Smooth muscle cell (in vitro differentiated cells): ENCODE results near the gene CACNG1. TPM values are rescaled to one million over a fixed set of nuclear protein-coding genes. Genes with fewer than 3 reads are reported as not detected.

Experiments used
- DNase-seq: peaks from one replicate; lab custom pipeline; 2025; ENCODE audit not compliant: unreplicated experiment; lab: John Stamatoyannopoulos, UW
- H2AFZ ChIP-seq: fragments of 200-600 bp; sonication (generic); 2 replicates; pipeline ENCODE4 v1.6.0; 2016; ENCODE audit warnings: antibody characterized with exemption, low read depth, mild to moderate bottlenecking
- H3F3A ChIP-seq: fragments of 200-600 bp; sonication (generic); 2 replicates; pipeline ENCODE4 v1.6.0; 2017; ENCODE audit warnings: antibody characterized with exemption, low read depth
- H3K27ac ChIP-seq: fragments of 200-600 bp; sonication (generic); 2 replicates; pipeline ENCODE4 v1.5.1; 2016; ENCODE audit warnings: low read depth, mild to moderate bottlenecking
- H3K27me3 ChIP-seq: fragments of 200-600 bp; sonication (generic); 2 replicates; pipeline ENCODE4 v1.6.1; 2016; ENCODE audit warnings: low read depth, mild to moderate bottlenecking
- H3K36me3 ChIP-seq: fragments of 200-600 bp; sonication (generic); 2 replicates; pipeline ENCODE4 v1.5.1; 2016; ENCODE audit warnings: low read depth
- H3K4me1 ChIP-seq: fragments of 200-600 bp; sonication (generic); 2 replicates; pipeline ENCODE4 v1.5.1; 2016; ENCODE audit warnings: low read depth
- H3K4me2 ChIP-seq: fragments of 200-600 bp; sonication (generic); 2 replicates; pipeline ENCODE4 v1.6.0; 2016; ENCODE audit warnings: mild to moderate bottlenecking
- H3K4me3 ChIP-seq: fragments of 200-600 bp; sonication (generic); 2 replicates; pipeline ENCODE4 v1.5.1; 2016; ENCODE audit warnings: mild to moderate bottlenecking
- H3K79me2 ChIP-seq: fragments of 200-600 bp; sonication (generic); 2 replicates; pipeline ENCODE4 v1.6.0; 2016; ENCODE audit warnings: low read depth, mild to moderate bottlenecking
- H3K9ac ChIP-seq: fragments of 200-600 bp; sonication (generic); 2 replicates; pipeline ENCODE4 v1.6.0; 2016; ENCODE audit warnings: low read depth
- H3K9me3 ChIP-seq: fragments of 200-600 bp; sonication (generic); replicated peaks from 2 replicates; pipeline ENCODE4 v1.5.1; 2016; ENCODE audit warnings: low read depth
- H4K20me1 ChIP-seq: fragments of 200-600 bp; sonication (generic); 2 replicates; pipeline ENCODE4 v1.6.0; 2016; ENCODE audit warnings: low read depth
- WGBS: methylation state at CpG from one replicate; pipeline ENCODE4 v1.1.7; 2016; ENCODE audit warnings: low lambda C conversion rate; 5-methylcytosine and 5-hydroxymethylcytosine counted together
- polyA plus RNA-seq: library from polyadenylated mRNA; unstranded; fragments of >200 nt; fragmentation: Nextera tagmentation; extraction: Ambion mirVana; gene quantifications from 2 replicates; pipeline ENCODE4 v1.2.1, GENCODE V29; 2016
- total RNA-seq: library from RNA; depleted of rRNA; stranded (reverse); fragments of >200 nt; gene quantifications from 2 replicates; pipeline ENCODE4 v1.2.3, GENCODE V29; 2014
- TF ChIP-seq, protein P1 (sequence below): fragments of 200-600 bp; sonication (generic); IDR thresholded peaks from 2 replicates; pipeline ENCODE4 v1.5.1; 2017; ENCODE audit warnings: borderline replicate concordance, mild to moderate bottlenecking, antibody characterized with exemption; ENCODE audit not compliant: insufficient read depth, poor library complexity, severe bottlenecking

The CACNG1 gene
- total and polyA plus RNA-seq, 2 experiments from 2014 or later, result not detected

DNA sequence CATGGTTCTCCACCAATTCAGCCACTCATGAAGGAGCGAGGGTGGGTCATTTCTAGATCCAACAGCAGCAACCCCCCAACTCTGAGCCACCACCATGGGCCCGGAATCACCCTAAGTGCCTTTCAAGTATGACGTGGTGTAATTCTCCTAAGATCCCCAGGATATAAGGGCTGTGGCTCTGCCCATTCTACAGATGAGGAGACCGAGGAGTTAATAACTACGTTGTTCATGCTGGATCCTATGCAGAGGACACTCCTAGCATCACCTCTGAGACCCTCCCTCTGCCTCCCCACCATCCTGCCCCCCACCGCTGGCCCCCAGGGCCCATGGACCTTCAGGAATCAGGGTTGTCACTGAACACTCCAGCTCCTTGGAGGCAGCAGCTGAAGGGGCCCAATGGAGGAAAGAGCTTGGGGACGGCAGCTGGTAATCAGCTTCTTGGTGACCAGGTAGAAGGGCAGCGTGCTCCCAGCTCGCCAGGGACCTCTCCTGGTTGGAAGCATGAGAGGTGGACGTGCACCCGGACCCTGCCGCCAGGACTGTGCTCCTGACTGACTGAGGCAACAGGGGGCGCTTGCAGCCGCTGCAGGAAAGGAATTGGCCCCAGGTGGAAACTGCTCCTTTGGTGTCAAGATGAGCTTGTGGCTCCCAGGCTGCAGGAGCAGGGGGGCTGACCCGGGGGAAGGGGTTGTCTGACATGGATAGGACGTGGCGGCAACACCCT is 28.2 kb upstream of the CACNG1 start:
- no peak for DNase-seq

DNA sequence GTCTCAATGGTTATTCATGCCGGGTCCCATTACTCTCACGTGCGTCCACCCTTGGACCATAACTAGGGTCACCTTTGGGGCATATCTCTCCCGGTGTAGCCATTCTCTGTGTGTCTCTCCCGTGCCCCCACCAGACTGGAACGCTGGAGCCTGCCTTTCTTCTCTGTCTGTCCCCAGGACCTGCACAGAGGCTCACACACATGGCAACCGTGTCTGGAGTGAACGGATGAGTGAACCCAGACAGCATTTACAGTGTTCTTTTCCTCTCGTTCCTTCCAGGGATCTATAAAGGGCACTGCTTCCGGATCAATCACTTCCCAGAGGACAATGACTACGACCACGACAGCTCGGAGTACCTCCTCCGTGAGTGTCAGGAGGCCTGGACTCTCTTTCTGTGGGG is 26.4 kb upstream of the CACNG1 start:
- Histone ChIP-seq H3K4me2 (no peak overlapping the region), H3K9ac (no peak overlapping the region), H2AFZ (no peak overlapping the region), H3K4me3 (no peak overlapping the region), H3K27ac (no peak overlapping the region), H3K4me1 (no peaks in the 10 kb centered on the region), H3K27me3 (no peaks in the 10 kb centered on the region), H4K20me1 (no peaks in the 10 kb centered on the region), H3K36me3 (no peaks in the 10 kb centered on the region), H3F3A (no peaks in the 10 kb centered on the region), H3K9me3 (no peaks in the 10 kb centered on the region), H3K79me2 (no peaks in the 10 kb centered on the region)
- no peak for DNase-seq
- TF ChIP-seq, protein P1, sequence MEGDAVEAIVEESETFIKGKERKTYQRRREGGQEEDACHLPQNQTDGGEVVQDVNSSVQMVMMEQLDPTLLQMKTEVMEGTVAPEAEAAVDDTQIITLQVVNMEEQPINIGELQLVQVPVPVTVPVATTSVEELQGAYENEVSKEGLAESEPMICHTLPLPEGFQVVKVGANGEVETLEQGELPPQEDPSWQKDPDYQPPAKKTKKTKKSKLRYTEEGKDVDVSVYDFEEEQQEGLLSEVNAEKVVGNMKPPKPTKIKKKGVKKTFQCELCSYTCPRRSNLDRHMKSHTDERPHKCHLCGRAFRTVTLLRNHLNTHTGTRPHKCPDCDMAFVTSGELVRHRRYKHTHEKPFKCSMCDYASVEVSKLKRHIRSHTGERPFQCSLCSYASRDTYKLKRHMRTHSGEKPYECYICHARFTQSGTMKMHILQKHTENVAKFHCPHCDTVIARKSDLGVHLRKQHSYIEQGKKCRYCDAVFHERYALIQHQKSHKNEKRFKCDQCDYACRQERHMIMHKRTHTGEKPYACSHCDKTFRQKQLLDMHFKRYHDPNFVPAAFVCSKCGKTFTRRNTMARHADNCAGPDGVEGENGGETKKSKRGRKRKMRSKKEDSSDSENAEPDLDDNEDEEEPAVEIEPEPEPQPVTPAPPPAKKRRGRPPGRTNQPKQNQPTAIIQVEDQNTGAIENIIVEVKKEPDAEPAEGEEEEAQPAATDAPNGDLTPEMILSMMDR, result no peak
- WGBS, result 92% methylated on average over 14 of the region's 14 CpGs

More for the DNA sequence above, 28.2 kb upstream of the CACNG1 start:
- no peaks in the 10 kb centered on the region for H3K27me3 ChIP-seq
- H3K4me1 ChIP-seq, result no peaks in the 10 kb centered on the region
- WGBS, result 89% methylated on average over 17 of the region's 17 CpGs
- no peak overlapping the region for H2AFZ ChIP-seq
- H3K4me3 ChIP-seq, result no peak overlapping the region
- H3K9me3 ChIP-seq, result no peaks in the 10 kb centered on the region
- no peak overlapping the region for H3K9ac ChIP-seq
- TF ChIP-seq, protein P1, result no peak
- no peak overlapping the region for H3K27ac ChIP-seq
- no peaks in the 10 kb centered on the region for H3K36me3 ChIP-seq
- H4K20me1 ChIP-seq, result no peaks in the 10 kb centered on the region
- H3K4me2 ChIP-seq, result no peak overlapping the region
- H3F3A ChIP-seq, result no peaks in the 10 kb centered on the region
- H3K79me2 ChIP-seq, result no peaks in the 10 kb centered on the region

DNA sequence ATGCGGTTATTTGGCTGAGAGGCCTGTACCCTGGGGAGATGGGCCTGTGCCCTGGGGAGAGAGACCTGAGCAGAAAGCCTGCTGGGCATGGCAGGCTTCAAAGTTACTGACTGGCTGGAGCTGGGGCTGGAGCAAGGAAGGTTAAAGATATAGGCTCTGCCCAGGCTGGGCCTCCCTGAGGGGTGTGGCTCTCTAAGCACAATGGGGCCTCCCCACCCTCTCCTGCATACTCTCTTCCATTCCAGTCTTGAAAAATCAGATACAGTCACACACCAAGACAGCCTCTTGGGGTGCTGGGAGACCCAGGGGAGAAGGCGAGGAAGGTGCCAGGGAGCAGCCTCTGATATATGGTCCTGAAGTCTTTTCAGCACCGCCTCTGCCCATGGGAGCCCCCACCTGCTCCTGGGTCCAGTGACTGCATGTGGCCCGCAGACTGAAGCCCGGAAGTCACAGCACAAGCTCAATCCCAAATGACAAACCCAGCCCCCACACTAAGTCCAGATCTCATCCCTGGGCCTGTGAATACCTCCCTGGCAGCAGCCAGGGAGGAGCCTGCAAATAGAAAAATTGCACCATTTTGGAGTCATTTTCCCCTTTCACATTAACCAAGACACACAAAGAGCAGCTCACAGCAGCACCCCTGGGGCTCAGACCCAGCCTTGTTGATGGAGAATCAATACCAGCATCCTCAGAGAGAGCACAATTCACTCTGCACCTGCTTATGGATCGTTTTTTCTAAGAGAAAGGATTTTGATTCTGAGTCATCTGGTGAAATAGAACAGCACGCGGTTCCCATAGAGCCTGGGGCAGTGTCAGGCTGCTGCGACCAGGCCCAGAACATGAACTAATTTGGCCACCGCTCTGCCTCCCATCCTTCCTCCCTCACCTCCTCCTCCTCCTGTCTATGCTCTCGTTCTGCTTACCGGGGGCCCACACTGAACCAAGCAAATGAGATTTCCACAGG is 25.6 kb upstream of the CACNG1 start:
- TF ChIP-seq, protein P1, result no peak
- Histone ChIP-seq H3K9me3 (no peaks in the 10 kb centered on the region), H3K4me2 (no peak overlapping the region), H3K36me3 (no peaks in the 10 kb centered on the region), H3F3A (no peaks in the 10 kb centered on the region), H3K27ac (no peak overlapping the region), H3K4me3 (no peak overlapping the region), H3K27me3 (no peaks in the 10 kb centered on the region), H4K20me1 (no peaks in the 10 kb centered on the region), H3K4me1 (no peaks in the 10 kb centered on the region), H3K79me2 (no peaks in the 10 kb centered on the region), H3K9ac (no peak overlapping the region), H2AFZ (no peak overlapping the region)
- 95% methylated on average over 12 of the region's 12 CpGs for whole genome bisulfite sequencing
- DNase-seq, result no peak
